EL (cell line): ENCODE data around the gene KCMF1.

ENCODE experiments used
- DNase-seq: peaks from one replicate; pipeline ENCODE4 v3.0.0-alpha.2; 2016

KCMF1 gene

DNA sequence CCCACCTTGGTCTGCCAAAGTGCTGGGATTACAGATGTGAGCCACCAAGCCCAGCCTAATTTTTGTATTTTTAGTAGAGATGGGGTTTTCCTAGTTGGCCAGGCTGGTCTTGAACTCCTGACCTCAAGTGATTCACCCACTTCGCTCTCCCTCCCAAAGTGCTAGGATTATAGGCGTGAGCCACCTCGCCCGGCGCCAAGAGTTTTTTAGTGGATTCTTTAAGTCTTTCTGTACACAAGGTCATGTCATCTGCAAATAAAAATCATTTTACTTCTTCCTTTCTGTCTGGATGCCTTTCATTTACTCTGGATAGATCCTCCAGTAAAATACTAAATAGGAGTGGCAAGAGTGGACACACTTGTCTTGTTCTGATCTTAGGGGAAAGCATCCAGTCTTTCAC is 61.7 kb downstream of the KCMF1 start:
- DNase-seq: peak; percentile 56

DNA sequence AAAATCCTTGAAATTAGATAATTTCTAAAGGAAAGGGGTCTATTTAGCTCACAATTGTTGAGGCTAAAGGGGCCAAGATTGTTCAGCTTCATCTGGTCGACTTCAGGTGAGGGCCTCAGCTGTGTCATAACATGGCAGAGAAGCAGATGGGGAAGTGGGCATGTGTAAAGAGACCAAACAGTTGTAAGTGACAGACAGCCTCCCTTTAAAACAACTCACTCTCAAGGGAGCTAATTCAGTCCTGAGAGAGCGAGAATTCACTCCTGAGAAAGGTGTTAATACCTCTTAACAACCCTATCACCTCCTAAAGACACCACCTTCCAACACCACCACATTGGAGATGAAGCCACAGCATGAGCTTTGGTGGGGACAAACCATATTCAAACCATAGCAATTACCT is 62.4 kb downstream of the KCMF1 start:
- DNase-seq: no peak

DNA sequence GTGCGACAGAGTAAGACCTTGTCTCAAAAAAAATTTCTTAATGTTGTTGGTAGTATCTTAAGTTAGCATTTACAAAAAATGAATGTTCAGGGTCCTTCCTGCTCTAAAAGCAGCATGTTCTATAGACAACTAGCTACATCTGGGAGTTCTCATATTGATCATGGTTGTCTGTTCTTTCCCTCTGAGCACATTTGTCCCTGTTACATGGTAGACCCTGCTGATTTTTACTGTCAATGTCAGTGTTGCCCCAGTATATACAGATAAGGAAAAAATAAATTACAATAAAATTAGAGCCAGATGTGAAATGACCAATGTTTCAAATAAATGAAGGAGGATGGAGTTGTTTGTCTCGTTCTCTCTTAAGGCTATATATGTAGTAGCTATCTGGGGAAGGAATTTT is 63.2 kb downstream of the KCMF1 start:
- DNase-seq: no peak

DNA sequence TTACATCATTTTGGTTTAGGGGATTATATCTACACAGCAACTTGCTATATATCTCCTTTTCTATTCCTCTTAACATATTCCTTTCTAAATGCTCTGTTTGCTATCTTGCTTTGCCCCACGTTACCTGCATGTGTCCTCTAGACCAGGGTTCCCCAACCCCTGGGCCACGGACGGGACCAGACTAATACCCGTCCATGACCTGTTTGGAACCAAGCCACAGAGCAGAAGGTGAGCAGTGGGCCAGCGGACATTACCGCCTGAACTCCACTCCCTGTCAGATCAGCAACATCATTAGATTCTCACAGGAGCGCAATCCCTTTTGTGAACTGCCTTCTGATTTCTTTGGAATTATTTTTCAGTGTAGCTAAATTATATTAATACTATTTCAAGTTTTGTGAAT is 66.7 kb downstream of the KCMF1 start:
- no peak for DNase-seq

DNA sequence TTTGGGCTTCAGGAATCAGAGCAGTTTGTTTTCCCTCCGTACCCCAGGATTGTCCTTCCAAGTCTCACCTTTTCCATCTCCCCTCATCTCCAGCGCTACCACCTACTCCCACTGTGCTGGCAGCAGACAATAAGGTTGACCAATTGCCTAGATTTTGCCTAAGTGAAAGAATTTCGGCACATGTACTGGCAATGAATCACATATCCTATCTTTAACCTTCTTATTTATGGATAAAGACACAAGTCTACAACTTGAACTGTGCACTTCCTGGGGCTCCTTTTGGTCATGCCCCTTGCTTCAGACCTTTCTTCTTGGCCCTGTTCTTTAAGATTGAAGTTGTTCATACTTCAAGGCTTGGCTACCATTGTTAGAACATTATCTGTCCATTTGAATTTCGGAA is 71.4 kb downstream of the KCMF1 start:
- DNase-seq: peak; percentile 23

DNA sequence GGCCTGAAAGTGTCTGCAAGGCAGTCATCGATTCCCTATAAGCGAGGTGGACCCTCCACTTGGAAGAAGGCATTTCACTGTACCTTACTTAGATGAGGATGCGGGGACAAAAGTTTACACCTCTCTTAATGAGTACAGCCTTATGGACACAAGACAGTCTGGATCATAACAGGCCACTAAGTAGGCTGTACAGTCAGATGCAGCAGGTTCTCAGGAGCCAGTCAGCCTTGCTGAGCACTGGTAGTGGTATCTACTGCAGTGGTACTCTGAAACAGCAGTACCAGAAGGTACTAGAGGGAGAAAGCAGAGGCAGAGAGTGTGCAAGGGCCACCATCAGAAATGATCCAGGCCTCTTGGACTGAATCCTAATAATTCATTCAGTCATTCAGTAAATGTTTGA is 77.6 kb downstream of the KCMF1 start:
- DNase-seq: no peak

DNA sequence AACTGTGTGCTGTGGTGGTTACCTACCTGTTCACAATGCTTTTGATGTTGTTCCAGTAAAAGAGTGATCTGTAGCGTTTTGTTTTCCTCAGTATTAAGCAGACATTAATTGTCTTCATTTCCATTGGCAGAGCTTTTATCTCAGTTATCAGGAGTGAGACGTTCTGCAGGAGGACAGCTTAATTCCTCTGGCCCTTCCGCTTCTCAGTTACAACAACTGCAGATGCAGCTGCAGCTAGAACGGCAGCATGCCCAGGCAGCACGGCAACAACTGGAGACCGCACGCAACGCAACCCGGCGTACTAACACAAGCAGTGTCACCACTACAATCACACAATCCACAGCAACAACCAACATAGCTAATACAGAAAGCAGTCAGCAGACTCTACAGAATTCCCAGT is 78.3 kb downstream of the KCMF1 start:
- no peak for DNase-seq

DNA sequence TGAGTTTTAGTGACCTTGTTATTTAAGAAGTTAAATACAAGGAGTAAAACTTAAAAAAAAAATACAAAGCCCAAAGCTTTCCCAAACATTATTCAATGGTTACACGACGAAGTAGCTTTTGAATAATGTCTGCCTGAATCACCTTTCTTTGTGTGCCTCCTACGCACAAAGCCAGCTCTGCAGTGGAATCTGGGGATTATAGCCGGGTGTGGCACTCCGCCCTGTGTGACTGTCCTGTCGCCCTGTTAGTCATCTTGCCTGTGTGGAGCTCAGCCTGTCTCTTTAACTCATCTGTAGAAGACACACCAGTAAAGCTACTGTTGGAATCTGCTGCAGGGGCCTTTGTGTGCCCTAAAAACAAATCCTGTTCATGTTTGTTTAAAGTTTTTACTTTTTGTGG is 82.8 kb downstream of the KCMF1 start:
- peak; percentile 48 for DNase-seq

DNA sequence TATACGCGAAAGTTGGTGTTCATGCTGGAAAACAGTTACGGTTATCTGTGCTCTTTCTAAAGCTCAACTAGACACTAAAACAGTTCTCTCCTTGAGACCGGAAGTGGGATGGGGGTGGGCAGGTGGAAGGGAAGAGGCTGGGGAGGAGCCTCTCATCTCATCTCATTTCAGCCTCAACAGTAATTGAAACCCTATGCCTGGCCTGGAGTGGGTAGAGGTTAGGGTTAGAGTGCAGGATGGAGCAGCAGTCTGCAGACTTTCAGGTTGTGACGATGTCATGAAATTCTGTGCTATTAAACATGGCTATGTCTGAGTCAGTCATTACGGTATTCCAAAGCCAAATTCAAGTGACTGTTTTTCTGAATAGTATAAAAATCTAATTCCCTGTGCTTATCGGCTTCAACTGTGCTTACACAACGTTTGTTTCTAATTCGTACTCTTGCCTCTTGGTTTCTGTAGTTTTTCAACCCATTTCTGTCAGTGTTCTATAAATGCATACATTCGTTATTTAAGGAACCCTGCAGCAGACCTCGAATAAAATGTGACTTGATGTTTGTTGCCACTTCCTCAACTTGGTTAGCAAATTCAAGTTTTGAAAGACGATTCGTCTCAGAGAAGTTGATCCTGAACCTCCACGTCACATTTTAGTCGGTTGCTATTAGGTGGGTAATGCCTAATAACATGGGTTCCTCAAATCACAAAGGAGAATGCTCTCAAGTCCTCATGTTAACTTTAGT is 86.4 kb downstream of the KCMF1 start:
- peak; percentile 24 for DNase-seq

DNA sequence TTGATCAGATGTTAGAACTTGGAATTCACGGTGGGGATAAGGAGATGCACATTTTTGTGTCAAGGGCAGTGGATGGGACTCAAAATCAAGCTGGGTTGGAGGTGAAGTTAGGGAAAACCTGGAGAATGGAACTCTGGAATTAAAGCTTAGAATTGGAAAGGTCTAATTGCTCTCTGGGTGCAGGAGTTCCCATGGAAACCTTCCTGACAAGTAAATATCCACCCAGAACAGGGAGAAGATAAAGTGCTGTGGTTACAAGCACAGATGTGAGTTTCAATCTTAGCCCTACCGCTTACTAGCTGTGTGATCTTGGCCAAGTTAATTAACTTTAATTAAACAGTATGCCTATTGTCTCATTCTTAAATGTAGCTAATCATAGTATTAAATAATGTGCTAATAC is 90.9 kb downstream of the KCMF1 start:
- no peak for DNase-seq

DNA sequence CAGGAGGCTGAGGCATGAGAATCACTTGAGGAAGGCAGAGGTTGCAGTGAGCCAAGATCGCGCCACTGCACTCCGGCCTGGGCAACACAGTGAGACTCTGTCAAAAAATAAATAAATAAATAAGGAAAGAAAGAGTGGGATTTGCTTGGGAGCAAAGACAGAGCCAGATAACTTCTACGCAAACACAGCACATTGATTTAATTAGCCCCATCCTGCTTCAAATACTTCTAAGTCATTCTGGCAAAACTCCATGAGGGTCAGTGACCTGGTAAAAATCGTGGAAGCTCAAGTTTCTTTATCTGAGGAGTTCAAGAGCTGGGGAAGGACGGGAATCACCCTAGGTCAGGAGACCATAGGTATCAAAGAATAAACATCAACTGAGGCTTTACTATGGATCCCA is 91.6 kb downstream of the KCMF1 start:
- DNase-seq: no peak

DNA sequence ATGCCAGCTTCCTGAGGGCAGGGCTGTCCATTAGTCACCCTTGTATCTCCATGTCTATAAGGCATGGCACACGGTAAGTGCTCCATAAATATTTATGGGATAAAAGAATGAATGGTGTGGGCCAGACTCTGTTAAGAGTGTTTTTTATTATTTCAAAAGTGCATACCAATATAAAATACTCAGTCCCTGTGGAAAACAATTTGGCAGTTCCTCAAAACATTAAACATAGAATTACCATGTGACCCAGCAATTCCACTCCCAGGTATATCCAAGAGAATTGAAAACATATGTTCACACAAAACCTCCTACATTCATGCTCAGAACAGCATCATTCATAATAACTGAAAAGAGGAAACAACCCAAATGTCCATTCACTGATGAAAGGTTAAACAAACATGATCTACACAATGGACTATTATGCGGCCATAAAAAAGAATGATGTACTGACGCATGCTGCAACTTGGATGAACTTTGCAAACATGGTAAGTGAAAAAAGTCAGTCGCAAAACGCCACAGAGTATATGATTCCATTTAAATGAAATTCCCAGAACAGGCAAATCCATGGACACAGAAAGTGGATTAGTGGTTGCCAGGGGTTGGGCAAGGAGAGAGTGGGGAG is 93.1 kb downstream of the KCMF1 start:
- no peak for DNase-seq

DNA sequence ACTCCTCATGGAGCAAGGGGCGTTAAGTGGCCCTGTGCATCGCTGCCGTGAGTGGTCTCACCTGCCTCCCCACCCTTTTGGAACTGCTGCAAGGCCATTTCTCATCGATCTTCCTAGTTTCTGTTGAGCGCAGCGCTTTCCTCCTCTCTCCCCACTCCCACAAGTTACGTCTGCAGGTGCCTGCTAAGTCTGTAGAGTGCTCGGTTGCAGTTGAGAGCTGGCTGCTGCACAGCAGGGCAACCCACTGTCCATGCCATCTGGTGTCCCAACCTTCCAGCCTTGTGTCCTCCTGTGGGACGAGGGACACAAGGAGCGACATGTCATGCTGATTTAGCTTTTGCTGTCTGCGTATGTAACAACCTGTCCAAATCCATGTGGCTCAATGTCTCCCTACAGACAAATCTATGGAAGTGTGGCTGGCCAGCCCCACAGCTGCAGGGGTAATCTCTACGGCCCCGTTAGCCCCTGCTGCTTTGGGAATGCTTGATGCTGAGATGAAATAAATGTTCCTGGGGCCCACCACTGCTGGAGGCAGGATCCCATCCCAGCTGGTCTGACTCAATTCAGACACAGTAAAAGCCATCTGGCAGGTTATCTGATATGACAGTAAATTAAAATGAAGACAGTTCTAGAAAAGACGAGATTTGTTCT is 94.1 kb downstream of the KCMF1 start:
- DNase-seq: no peak

DNA sequence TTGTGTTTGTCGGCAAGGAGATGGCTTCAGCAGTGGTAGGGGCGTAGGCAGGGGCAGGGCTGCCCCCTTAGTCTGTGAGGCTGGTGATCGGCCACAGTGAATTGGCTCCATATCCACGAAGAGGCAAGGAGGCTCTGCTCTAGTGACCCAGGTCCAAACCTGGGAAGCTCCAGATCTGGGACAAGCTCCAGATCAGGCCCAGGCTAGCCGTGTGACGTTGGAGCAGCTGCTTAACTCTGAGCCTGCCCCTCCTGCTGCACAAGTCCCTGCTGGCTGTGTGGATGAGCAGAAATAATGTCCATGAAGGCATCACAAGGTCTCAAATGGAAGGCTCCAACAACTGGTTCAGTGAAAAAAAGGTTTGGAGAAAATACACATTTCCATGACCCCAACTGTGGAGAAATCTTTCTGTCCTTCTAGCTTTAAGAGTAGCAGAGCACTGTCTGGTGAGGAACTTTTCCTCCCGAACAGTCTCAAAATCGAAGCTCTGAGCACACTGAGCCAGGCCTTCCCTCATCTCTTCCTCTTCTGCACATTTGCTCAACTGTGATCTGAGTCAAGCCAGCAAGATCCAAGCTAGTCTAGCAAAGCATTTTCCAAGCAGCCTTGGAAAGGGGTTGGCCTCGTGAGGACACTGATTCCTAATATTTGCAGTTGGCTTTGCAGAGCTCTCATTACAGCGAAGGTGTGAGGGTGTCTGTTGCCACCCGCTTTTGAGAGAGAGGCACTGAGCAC is 95.2 kb downstream of the KCMF1 start:
- DNase-seq: no peak

DNA sequence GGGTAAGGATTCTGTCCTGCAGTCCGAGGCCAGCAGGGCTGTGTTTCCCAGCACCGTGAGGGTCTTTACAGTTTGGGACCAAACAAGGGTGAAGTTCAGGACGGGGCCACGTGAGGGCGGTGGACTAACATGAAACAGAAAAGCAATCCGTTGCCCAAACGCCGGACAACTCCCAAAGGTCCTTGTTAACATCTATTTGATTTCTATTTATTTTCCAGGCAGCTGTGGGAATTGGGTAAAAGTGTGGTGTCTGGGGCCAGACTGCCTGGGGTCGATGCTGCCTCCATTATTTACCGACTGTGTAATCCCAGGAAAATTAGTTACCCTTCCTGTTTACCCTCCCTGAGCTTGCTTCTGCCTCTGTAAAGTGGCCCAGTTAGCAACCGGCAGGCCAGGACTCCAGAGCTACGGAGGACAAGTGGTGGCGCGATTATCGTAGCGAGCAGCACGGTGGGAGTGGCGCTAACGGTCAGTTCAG is 96.0 kb downstream of the KCMF1 start:
- peak; percentile 81 for DNase-seq

DNA sequence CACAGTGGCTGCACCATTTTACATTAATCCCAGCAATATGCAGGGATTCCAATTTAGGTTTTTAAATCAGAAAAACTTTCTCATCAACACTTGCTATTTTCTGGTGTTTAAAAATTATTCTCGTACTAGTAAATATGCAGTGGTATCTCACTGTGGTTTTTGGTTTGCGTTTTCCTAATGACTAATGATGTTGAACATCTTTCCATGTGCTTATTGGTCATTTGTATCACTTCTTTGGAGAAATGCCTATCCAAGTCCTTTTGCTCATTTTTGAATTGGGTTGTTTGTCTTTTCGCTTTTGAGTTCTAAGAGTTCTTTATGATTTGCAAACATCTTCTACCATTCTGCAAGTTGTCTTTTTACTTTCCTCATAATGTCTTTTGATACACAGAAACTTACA is 100.1 kb downstream of the KCMF1 start:
- DNase-seq: peak; percentile 38

DNA sequence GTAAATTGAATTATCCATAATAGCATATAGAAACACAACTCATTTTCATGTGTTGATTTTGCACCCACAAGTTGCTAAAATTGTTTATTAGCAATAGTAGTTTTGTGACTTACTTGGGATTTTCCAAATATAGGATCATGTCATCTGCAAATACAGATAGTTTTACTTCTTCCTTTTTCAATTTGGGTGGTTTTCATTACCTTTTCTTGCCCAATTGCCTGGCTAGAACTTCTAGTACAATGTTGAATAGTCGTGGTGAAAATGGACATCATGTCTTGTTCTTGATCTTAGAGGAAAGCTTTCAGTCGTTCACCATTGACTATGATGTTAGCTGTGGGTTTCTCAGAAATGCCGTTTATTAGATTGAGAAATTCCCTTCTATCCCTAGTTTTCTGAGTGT is 102.1 kb downstream of the KCMF1 start:
- DNase-seq: no peak

DNA sequence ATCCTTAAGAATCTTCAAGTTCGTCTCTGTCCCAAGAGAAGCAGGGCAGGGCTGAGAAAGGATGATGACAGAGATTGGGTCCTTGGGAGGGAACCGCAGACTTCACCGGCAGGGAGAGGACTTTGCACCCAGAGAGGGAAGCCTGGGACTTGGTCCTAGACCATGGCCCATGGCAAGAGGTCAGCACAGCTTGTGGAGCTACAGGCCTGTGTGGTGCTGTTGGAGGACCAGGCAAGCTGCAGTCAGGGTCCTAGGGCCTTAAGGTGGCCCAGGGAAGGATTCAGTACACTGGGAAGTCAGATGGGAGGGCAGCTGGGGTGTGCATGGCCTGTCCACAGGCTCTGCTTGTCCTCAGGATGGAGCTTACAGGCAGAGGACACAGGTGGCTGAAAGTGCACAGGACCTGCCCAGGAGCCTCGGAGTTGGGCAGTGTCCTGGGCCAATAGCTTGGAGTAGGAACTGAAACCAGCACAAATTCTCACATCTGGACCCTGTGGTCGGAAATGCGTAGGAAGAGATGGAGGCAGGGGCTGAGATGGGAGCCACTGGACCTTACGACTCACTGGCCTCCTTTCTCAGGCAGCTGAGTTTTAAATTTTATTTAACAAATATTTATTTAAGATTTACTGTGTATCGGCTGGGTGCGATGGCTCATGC is 105.8 kb downstream of the KCMF1 start:
- DNase-seq: no peak

DNA sequence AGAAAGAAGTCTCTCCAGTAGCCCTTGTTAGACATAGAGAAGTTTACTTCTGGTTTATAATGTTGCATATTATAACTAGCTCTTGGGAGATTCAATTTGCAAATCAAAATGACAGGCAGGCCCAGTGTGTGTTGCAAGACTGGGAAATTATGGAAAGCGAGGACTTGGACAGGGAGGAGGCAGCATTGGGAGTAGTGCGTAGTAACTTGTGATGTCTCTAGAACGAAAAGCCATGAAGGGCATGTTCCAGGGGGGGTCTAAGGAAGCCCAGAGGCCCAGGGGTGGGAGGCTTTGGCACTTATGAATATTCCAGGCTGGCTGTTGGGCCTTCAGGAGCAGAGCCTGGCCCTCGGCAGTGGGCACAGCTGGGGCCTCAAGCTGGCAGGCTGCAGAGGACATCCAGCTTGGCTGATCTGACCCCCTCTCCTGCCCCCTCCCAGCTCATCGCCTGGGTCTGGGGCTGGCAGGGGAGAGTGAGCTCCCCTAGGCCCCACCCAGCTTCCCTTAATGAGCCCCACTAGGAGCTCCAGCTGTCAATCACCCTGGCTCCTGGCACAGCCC is 107.0 kb downstream of the KCMF1 start:
- no peak for DNase-seq

DNA sequence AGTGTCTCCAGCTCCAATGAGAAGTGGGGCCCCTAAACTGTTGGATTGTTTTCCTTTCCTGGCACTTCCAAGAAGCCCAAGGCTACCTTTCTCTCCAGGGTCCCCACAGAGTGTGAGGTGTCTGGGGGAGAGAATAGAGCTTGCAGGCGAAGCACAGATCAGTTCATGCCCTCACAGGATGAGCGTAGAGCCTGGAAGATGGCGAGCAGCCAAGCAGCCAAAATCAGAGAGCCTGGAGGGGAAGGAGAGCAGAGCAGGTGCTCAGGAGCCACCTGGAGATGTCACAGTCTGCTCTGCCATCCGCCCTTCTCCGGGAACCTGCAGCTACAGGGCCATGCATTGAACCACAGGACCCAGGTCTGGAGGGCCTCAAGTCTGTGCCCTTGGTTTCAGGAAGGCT is 107.6 kb downstream of the KCMF1 start:
- DNase-seq: no peak

DNA sequence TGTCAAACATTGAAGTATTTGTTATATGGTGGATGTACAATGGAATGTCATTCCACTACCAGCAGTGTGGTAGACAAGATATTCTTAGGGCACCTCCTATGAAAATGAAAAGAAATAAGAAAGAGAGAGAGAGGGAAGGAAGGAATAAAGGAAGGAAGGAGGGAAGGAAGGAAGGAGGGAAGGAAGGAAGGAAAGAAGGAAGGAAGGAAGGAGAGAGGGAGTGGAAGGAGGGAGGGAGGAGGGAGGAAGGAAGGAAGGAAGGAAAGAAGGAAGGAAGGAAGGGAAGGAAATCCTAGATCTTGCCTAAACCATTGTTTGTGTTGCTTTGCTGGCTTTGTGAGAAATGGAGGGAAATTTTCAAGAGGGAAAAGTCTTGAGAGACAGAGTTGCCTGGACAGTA is 112.1 kb downstream of the KCMF1 start:
- no peak for DNase-seq

DNA sequence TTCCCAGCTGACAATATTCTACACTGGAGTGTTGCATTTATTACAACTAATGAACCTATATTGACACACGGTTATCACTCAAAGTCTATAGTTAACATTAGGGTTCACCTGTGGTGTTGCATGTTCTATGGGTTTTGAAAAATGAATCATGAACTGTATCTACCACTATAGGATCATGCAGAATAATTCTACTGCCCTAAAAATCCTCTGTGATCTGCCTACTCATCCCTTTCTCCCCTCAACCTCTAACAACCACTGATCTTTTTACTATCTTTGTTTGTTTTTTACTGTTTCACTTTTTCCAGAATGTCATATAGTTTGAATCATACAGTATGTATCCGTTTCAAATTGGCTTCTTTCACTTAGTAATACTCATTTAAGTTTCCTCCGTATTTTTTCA is 114.6 kb downstream of the KCMF1 start:
- DNase-seq: no peak

DNA sequence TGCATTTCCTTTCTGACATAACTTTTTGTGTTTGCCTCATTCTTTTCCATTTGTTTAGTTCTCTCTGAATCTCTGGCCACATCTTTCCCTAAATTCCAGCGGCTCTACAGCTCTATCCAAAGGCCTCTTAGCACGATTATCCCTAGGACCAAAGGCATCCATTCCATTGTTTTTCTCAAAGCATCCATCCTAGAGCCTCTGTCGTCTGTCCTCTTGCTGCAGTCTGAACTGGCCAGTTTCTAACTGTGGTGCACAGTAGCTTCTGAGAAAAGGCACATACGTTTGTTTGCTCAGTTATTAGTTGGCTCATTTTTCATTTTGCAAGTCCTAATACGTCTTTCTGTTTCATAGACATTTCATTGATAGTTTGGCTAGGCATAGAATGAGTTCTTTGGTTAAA is 116.6 kb downstream of the KCMF1 start:
- DNase-seq: no peak
